ENCODE measurements around the gene STOML2. TPM values are rescaled to one million over a fixed set of nuclear protein-coding genes. Genes with fewer than 3 reads are reported as not detected.
A peak's percentile ranks its signal among the peaks of the same experiment; 100 is the strongest.

Gene STOML2
- total RNA-seq, 2 donors from 2014 or later: 89.8 to 118 TPM

- intact Hi-C loops (cut with DNase I, micrococcal nuclease): no loop called here
- ATAC-seq (no peak), DNase-seq (no peak)
Observed at GRCh38 chr9:35108946-35109575, 6.1 kb upstream of the STOML2 start.

DNA sequence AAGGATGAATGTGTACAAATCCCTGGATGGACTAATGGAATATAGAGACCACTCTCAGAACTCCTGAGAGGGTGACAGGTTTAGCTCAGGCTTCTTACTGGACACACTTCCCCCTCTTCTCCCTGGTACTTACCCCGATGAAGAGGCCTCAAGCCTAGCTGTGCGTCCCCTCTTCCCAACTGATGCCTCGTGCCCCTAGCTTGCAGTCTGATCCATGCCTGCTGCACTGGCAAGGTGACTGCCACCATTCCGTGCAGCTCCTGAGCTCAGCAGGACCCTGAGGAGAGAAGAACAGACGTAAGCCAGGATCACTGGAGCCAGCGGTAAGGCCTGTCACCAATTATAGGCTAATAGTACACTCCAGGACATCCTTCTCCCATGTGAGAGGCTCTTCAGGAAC lies 5.5 kb upstream of the STOML2 start:
- no peak for ATAC-seq
- DNase-seq: no peak
- intact Hi-C loops (cut with DNase I, micrococcal nuclease): no loop called here

GRCh38 chr9:35107297-35108290 lies 4.7 kb upstream of the STOML2 start:
- DNase-seq (no peak), ATAC-seq (no peak)
- intact Hi-C loops (cut with DNase I, micrococcal nuclease): no loop called here

DNA sequence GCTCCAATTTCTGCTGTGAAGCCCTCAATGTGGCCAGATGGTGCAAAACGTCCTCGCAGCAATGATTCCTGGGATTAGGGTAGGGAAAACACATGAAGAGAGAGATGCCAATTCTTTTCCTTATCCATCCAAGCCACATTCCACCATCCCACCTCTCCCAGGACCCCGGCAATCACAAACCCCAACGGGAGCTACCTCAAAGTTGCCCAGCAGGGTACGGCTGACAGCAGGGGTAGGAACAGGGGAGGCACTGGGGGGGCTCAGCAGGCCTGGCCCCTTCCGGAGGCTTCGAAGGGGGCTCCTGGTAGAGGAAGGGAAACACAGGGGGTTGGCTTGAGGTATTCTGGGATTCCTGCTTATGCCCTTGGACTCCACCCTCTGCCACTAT lies 3.4 kb upstream of the STOML2 start:
- no peak for ATAC-seq
- intact Hi-C loops (cut with DNase I, micrococcal nuclease): no loop called here
- no peak for DNase-seq

- intact Hi-C loops (cut with DNase I, micrococcal nuclease): no loop called here
- DNase-seq: no peak
Observed at GRCh38 chr9:35105571-35106342, 2.8 kb upstream of the STOML2 start.

DNA sequence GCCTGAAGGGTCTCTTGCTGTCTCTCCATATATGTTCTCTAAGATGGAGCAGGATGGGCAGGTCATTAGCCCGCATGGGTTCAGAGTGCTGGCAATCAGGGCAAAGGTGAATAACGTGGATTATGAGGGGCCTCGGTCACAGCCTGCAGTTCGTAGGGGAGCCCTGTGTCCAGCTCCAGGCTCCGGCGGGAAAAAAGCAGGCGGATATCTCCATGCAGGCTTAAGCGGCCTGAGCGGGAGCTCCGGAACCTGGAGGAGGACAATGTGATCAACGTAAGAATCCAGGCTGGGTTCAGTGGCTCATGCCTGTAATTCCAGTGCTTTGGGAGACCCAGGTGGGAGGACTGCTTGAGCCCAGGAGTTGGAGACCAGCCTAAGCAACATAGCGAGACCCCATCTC lies 2.2 kb upstream of the STOML2 start:
- intact Hi-C loops (cut with DNase I, micrococcal nuclease): no loop called here
- no peak for DNase-seq
- ATAC-seq: no peak

More at GRCh38 chr9:35105571-35106342, 2.8 kb upstream of the STOML2 start:
- no peak for ATAC-seq

DNA sequence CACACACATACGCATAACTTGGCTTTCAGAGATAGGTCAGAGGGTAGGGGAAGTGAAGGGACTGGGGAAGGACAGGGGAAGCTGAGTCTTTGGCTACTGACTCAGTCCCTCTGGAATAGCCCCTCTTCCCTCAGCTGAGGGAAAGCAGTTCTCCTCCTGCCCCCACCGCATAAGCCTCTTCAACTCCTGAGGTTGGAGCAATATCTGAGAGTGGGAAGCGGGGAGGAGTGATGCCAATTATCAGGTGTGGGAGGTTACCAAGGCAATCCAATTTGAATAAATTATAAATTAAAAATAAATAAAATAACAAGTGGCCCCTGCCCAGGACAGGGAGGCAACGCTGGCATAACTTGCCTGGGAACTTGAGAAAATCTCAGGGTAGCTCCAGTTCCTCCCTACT lies 1.7 kb upstream of the STOML2 start:
- no peak for ATAC-seq
- intact Hi-C loops (cut with DNase I, micrococcal nuclease): no loop called here
- DNase-seq: no peak

- intact Hi-C loops (cut with DNase I, micrococcal nuclease): no loop called here
- ATAC-seq (no peak), DNase-seq (no peak)
Observed at GRCh38 chr9:35103660-35104191, 795 bp upstream of the STOML2 start.

- DNase-seq (no peak), ATAC-seq (peak; percentile 19)
- intact Hi-C loops (cut with DNase I, micrococcal nuclease): no loop called here
Observed at GRCh38 chr9:35102465-35102768, 514 bp downstream of the STOML2 start.

- DNase-seq: no peak
- intact Hi-C loops (cut with DNase I, micrococcal nuclease): loop anchor here in 1 of 2 donors (5.0 kb wide), 1 partner anchor 195 kb away; no protein-coding TSS in a partner anchor
- no peak for ATAC-seq
Observed at GRCh38 chr9:35097573-35097972, 5.4 kb downstream of the STOML2 start.

DNA sequence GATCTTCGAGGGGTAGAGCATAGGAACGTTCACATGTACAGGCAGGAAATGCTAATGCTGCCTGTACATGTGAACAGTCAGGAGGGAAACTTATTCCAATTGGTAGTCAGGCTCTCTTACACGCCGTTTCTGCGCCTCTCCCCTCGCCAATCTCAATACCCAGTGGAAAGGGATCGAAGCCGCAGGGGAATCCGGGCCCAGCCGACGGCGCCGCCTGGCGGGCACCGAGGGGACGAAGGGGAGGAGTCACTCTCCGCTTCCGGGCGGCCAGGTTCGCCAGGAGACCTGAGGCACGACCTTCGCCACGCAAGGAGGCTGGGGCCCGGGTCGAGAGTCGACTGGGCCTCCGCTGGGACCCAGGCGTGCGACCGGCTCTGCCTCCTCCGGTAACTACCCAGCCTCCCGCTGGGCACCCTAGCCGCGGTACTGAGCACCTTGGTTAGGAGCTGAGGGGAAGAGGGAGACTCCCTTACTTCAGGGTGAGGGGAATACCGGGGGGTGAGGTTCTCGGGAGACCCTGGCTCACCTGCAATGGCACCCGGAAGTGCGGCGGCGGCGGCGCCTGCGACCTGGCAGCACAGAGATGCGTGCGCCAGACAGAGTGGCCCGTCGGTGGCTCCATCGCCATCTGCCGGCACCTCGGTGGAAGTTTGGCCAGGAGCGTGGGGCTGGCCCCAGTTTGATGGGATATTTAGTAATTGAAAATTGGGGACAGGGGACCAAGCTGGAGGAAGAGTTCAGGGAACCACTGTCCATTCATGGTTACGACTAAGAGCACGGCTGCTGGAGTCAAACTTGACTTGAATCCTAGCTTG lies 6.7 kb downstream of the STOML2 start, which contains the start of gene PIGO:
Gene PIGO, minus strand, starts transcription at position 557 of the 815 bp plus-strand sequence. CDS start 1,026 bp downstream, outside the sequence.
- ATAC-seq: peak; percentile 93
- intact Hi-C loops (cut with DNase I, micrococcal nuclease): loop anchor here in 1 of 2 donors (5.0 kb wide), 1 partner anchor 194 kb away; no protein-coding TSS in a partner anchor
- DNase-seq: peak; percentile 89 to 95

- ATAC-seq (no peak), DNase-seq (no peak)
- intact Hi-C loops (cut with DNase I, micrococcal nuclease): no loop called here
Observed at GRCh38 chr9:35091536-35091935, 11.4 kb downstream of the STOML2 start.

GRCh38 chr9:35089434-35089833 lies 13.5 kb downstream of the STOML2 start:
- intact Hi-C loops (cut with DNase I, micrococcal nuclease): no loop called here
- no peak for DNase-seq
- no peak for ATAC-seq

DNA sequence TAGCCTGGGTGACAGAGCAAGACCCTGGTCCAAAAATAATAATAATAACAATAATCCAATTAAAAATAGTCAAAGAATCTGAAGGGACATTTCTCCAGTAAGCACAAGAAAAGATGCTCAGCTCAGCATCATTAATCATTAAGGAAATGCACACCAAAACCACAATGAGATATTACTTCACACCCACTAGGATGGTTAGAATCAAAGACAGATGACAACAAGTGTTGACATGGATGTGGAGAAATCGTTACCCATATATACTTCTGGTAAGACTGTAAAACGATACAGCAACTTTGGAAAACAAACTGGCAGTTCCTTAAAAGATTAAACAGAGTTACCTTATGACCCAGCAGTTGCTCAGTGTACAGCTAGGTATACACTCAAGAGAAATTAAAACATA lies 17.9 kb downstream of the STOML2 start:
- DNase-seq (no peak), ATAC-seq (no peak)
- intact Hi-C loops (cut with DNase I, micrococcal nuclease): no loop called here

DNA sequence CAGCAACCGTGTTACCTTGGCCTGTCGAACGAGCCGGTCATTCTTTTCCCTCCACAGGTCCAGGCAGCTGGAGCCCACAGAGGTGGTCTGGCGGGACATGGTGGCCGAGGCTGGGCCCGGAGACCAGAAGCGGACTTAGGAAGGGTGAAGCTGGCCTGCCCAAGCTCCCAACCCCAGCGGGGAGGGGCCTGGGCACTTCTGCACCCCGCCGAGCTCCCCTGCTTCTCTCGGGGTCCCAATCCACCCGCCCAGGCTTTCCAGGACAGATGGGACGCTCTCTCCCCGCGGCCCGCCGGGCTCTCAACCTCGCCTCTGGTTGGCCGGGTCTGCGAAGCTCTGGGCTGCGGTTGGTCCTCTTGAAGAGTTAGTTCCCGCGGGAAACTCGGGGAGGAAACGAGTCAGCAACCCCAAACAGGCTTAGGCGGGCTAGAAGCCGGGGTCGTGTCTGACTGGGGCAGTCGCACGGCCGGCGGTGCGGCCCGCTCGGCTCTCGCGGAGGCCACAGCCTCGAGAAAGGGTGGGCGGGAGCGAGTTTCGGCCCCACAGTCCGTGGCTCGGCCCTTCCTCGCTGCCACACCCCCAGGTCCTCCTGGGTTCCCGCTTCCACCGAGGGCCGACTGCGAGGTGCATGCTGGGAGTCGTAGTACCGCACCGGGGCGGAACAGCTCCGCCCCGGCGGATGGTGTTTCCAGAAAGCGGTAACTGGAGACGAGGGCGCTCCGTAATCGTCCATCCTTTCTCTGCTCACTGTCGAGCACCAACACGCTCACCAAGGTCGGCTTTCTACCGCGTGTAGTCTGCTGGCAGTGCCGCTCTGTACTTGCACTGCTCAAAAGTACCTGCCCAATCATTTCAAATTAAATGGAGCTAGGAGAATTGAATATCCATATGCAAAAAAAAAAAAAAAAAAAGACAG lies 23.2 kb downstream of the STOML2 start, which contains the start of gene FANCG:
Gene FANCG, minus strand, starts transcription at position 517 of the 916 bp plus-strand sequence. Its CDS starts 418 bp downstream, at position 99.
- ATAC-seq: peak; percentile 96
- intact Hi-C loops (cut with DNase I, micrococcal nuclease): no loop called here

GRCh38 chr9:35079041-35079425 lies 23.9 kb downstream of the STOML2 start:
- DNase-seq (no peak), ATAC-seq (no peak)
- intact Hi-C loops (cut with DNase I, micrococcal nuclease): no loop called here

More for the DNA sequence above, 23.2 kb downstream of the STOML2 start, which contains the start of gene FANCG:
- peak; percentile 93 for DNase-seq

- DNase-seq (no peak), ATAC-seq (no peak)
- intact Hi-C loops (cut with DNase I, micrococcal nuclease): no loop called here
Observed at GRCh38 chr9:35078066-35078465, 24.9 kb downstream of the STOML2 start.

Data from left colon (tissue), 2 donors.